Epithelial cell of esophagus (primary cell): ENCODE data around the gene TSC22D3.

Experiments
- DNase-seq: peaks from one replicate; pipeline ENCODE4 v3.0.0; 2010; ENCODE audit warnings: low read depth
- H3K4me3 ChIP-seq: 2 replicates; pipeline ENCODE4 v1.5.1; 2011; ENCODE audit warnings: mild to moderate bottlenecking, low read length, control low read depth
- TF ChIP-seq, protein P1 (sequence below): IDR thresholded peaks from 2 replicates; pipeline ENCODE4 v1.5.1; 2011; ENCODE audit warnings: low read depth, mild to moderate bottlenecking, low read length, control low read depth, inconsistent platforms; ENCODE audit not compliant: insufficient read depth; ENCODE audit errors: missing control alignments

TSC22D3 gene

DNA sequence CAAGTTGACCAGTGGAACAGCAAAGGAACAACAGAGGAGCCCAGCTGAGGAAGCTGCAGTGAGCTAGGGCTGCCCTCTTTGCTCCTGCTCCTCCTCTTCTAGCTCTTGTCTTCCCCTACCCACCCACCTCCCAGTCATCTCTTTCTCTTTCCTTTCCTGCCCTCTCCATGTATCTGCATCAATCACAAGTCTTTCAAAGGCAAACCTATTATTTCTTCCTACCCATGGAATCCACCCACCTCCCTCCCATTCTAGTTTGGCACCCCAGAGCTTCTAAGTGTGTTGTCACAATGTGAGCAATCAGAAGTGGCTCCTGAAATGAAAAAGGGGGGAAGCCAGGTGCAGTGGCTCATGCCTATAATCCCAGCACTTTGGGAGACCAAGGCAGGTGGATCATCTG lies 69.3 kb downstream of the TSC22D3 start:
- TF ChIP-seq, protein P1, sequence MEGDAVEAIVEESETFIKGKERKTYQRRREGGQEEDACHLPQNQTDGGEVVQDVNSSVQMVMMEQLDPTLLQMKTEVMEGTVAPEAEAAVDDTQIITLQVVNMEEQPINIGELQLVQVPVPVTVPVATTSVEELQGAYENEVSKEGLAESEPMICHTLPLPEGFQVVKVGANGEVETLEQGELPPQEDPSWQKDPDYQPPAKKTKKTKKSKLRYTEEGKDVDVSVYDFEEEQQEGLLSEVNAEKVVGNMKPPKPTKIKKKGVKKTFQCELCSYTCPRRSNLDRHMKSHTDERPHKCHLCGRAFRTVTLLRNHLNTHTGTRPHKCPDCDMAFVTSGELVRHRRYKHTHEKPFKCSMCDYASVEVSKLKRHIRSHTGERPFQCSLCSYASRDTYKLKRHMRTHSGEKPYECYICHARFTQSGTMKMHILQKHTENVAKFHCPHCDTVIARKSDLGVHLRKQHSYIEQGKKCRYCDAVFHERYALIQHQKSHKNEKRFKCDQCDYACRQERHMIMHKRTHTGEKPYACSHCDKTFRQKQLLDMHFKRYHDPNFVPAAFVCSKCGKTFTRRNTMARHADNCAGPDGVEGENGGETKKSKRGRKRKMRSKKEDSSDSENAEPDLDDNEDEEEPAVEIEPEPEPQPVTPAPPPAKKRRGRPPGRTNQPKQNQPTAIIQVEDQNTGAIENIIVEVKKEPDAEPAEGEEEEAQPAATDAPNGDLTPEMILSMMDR = no peak
- no peak for DNase-seq
- no peak overlapping the region for H3K4me3 ChIP-seq

DNA sequence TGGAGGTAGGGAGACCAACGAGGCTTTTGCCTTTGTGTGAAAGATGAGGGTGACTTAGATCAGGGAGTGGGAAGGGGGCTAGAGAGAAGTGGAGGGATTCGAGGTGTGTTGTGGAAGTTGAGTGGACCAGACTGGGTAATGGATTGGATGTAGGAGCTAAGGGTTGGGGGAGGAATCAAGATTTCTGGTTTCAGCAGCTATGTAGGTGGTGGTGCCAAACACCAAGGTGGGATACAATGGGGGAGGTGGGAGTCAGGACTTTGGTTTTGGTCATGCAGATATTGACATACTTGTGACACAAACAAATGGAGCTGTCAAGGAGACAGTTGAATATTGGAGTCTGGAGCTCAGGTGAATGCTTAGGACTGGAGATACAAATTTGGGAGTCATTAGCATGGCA lies 71.0 kb downstream of the TSC22D3 start:
- DNase-seq = no peak
- TF ChIP-seq, protein P1 = no peak

DNA sequence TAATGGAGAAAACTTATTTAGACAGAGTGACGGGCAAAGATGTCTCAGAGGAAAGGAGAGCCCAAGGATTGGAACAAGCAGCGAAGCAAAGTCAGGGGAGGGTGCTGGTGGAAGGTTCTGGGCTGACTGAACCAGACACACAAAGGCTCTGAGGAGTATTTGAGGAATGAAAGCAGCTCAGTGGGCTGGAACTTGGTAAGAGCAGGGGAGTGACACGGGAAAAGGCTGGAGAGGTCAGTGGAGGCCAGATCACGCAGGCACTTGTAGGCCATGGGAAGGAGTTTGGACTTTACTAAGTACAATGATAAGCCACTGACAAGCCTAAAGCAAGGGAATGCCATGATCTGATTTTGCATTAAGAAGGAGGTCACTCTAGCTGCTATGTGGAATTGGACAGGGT lies 71.4 kb downstream of the TSC22D3 start:
- no peak for DNase-seq
- TF ChIP-seq, protein P1 = no peak
- H3K4me3 ChIP-seq = no peak overlapping the region

More for the DNA sequence above, 71.0 kb downstream of the TSC22D3 start:
- H3K4me3 ChIP-seq = no peak overlapping the region

GRCh38 chrX:107701493-107702121 lies 74.0 kb downstream of the TSC22D3 start:
- DNase-seq = no peak

DNA sequence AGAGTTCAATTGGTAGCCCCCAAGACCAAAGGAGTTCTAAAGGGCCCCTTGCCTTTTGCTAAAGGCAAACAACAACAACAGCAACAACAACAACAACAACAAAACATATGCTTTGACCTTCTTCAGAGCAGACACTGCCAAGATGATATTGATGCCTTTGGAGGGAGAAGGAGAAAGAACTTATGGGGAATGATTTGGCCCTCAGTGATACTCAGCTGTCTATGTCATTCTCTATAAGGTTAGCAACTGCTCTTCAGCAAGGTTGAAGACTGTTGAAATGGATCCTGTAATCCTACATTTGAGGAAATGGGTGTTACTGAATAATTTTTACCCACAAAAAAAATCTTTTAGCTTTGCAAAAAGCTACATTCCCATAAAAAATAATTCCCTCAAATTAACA lies 74.8 kb downstream of the TSC22D3 start:
- no peak for DNase-seq
- TF ChIP-seq, protein P1 = no peak
- H3K4me3 ChIP-seq = no peak overlapping the region

More at GRCh38 chrX:107701493-107702121, 74.0 kb downstream of the TSC22D3 start:
- TF ChIP-seq, protein P1 = no peak
- no peak overlapping the region for H3K4me3 ChIP-seq

- peak; percentile 62 for DNase-seq
- TF ChIP-seq, protein P1 = no peak
- no peak overlapping the region for H3K4me3 ChIP-seq
Observed at GRCh38 chrX:107700317-107700774, 75.2 kb downstream of the TSC22D3 start.

DNA sequence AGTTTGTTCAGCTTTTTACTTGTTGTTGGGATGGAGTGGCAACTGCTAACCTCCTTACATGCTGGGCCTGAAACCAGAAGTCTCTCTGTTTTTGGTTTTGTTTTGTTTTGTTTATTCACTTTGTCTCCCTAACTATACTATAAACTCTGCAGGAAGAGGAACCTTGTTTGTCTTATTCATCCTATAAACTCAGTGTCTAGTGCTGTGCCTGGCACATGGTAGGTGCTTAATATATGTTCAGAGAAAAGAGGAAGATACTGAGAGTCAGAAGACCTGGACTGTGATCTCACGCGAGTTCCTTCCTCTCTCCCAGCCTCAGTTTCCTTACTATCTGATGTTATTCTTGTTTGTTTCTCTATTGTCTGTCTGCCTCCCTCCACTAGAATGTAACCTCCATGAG lies 76.0 kb downstream of the TSC22D3 start:
- TF ChIP-seq, protein P1 = no peak
- H3K4me3 ChIP-seq = no peak overlapping the region
- no peak for DNase-seq
